KMS-11 (cell line): ENCODE measurements around the gene OR7E24.
"Not testable (repeated sequence)": the region's sequence is repeated elsewhere in the genome, so short reads cannot be mapped to it uniquely, and the experiment has no call there.

Experiments used
- H2AFZ ChIP-seq: fragments of 200-600 bp; sonication (generic); 2 replicates; pipeline ENCODE4 v1.6.1; 2016; ENCODE audit warnings: antibody characterized with exemption, mixed run types, low read depth
- H3K27ac ChIP-seq: fragments of 200-600 bp; sonication (generic); 2 replicates; pipeline ENCODE4 v1.6.1; 2016; ENCODE audit warnings: mild to moderate bottlenecking, mixed run types
- H3K27me3 ChIP-seq: fragments of 200-600 bp; sonication (generic); 2 replicates; pipeline ENCODE4 v1.6.1; 2017; ENCODE audit warnings: mild to moderate bottlenecking, low read depth, mixed run types, moderate library complexity; ENCODE audit not compliant: insufficient read depth
- H3K36me3 ChIP-seq: fragments of 200-600 bp; sonication (generic); 2 replicates; pipeline ENCODE4 v1.6.1; 2017; ENCODE audit warnings: mild to moderate bottlenecking, mixed run types; ENCODE audit not compliant: insufficient read depth
- H3K4me1 ChIP-seq: fragments of 200-600 bp; sonication (generic); 2 replicates; pipeline ENCODE4 v1.6.1; 2016; ENCODE audit warnings: mild to moderate bottlenecking, low read depth, mixed run types; ENCODE audit not compliant: poor library complexity, severe bottlenecking
- H3K4me2 ChIP-seq: fragments of 200-600 bp; sonication (generic); 2 replicates; pipeline ENCODE4 v1.7.0; 2016; ENCODE audit warnings: mild to moderate bottlenecking, mixed run types
- H3K4me3 ChIP-seq: fragments of 200-600 bp; sonication (generic); IDR thresholded peaks from 2 replicates; pipeline ENCODE4 v1.6.1; 2017; ENCODE audit warnings: low read depth, low read length, mixed read lengths; ENCODE audit not compliant: insufficient read depth
- H3K79me2 ChIP-seq: fragments of 200-600 bp; sonication (generic); 2 replicates; pipeline ENCODE4 v1.6.1; 2016; ENCODE audit warnings: low read depth, mixed run types; ENCODE audit not compliant: insufficient read depth
- H3K9ac ChIP-seq: fragments of 200-600 bp; sonication (generic); 2 replicates; pipeline ENCODE4 v1.6.1; 2016; ENCODE audit warnings: mild to moderate bottlenecking, mixed run types
- H4K20me1 ChIP-seq: fragments of 200-600 bp; sonication (generic); 2 replicates; pipeline ENCODE4 v1.6.1; 2016; ENCODE audit warnings: mild to moderate bottlenecking, mixed run types; ENCODE audit not compliant: insufficient read depth
- TF ChIP-seq, protein P1 (sequence below): fragments of 200-600 bp; sonication (generic); conservative IDR thresholded peaks from 2 replicates; pipeline ENCODE4 v1.6.1; 2017; ENCODE audit warnings: low read depth, mild to moderate bottlenecking, antibody characterized with exemption, low read length, moderate library complexity, mixed read lengths

OR7E24 gene

DNA sequence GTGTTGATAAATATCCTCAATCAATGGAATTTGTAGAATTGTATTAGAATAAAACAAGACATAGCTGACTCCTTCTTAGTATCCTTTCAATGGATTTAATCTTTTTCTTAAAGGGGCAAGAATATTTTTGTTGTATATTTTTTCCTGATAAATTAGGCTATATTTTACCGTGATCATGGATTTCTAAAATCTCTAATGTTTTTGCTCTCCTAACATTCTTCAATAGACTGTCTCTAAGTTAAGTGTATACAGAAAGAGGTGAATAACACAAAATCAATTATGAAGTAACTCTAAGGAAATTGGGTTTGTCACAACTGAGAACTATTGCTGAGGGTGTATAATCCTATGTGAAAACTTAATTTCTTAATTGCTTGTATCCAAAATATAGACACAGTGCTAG lies at the start of gene OR7E24:
OR7E24 (plus strand) TSS at position 301 of the 400 bp plus-strand sequence. CDS start 114 bp downstream, outside the sequence.
- Histone ChIP-seq H3K79me2 (no peaks in the 10 kb centered on the region), H3K36me3 (no peaks in the 10 kb centered on the region), H3K27ac (no peak within 1 kb of the TSS), H3K4me2 (no peak within 1 kb of the TSS), H4K20me1 (no peaks in the 10 kb centered on the region), H2AFZ (no peak within 1 kb of the TSS), H3K9ac (no peak within 1 kb of the TSS), H3K4me3 (no peak within 1 kb of the TSS), H3K4me1 (no peaks in the 10 kb centered on the region), H3K27me3 (no peaks in the 10 kb centered on the region)
- TF ChIP-seq, protein P1, sequence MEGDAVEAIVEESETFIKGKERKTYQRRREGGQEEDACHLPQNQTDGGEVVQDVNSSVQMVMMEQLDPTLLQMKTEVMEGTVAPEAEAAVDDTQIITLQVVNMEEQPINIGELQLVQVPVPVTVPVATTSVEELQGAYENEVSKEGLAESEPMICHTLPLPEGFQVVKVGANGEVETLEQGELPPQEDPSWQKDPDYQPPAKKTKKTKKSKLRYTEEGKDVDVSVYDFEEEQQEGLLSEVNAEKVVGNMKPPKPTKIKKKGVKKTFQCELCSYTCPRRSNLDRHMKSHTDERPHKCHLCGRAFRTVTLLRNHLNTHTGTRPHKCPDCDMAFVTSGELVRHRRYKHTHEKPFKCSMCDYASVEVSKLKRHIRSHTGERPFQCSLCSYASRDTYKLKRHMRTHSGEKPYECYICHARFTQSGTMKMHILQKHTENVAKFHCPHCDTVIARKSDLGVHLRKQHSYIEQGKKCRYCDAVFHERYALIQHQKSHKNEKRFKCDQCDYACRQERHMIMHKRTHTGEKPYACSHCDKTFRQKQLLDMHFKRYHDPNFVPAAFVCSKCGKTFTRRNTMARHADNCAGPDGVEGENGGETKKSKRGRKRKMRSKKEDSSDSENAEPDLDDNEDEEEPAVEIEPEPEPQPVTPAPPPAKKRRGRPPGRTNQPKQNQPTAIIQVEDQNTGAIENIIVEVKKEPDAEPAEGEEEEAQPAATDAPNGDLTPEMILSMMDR, result no peak

DNA sequence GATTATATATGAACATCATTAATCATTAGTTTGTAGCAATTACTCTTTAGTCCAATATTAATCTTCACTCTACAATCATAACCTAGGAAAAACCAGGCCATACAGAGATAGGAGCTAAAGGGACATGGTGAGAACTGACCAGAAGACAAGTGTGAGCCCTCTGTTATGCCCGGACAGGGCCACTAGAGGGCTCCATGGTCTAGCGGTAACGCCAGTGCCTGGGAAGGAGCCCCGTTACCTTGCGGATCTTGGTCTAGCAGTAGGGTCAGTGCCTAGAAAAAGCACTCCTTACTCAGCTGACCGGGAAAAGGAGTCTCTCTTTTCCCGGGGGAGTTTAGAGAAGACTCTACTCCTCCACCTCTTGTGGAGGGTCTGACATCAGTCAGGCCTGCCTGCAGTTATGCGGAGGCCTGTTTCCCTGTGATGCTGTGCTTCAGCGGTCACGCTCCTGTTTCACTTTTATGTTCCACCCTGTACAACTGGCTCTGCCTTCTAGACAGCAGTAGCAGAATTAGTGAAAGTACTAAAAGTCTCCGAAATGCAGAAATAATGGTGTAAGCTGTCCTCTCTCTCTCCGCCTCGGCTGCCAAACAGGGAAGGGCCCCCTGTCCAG lies 45.1 kb upstream of the OR7E24 start:
- Histone ChIP-seq H4K20me1 (no peaks in the 10 kb centered on the region), H3K4me3 (no peak overlapping the region), H2AFZ (no peak overlapping the region; the same call in 1 of the 2 replicates), H3K9ac (no peak overlapping the region), H3K4me1 (no peaks in the 10 kb centered on the region), H3K4me2 (no peak overlapping the region), H3K36me3 (no peaks in the 10 kb centered on the region; the same call in 1 of the 2 replicates), H3K27me3 (no peaks in the 10 kb centered on the region), H3K27ac (no peak overlapping the region), H3K79me2 (no peaks in the 10 kb centered on the region)
- TF ChIP-seq, protein P1, result peak; percentile 75

DNA sequence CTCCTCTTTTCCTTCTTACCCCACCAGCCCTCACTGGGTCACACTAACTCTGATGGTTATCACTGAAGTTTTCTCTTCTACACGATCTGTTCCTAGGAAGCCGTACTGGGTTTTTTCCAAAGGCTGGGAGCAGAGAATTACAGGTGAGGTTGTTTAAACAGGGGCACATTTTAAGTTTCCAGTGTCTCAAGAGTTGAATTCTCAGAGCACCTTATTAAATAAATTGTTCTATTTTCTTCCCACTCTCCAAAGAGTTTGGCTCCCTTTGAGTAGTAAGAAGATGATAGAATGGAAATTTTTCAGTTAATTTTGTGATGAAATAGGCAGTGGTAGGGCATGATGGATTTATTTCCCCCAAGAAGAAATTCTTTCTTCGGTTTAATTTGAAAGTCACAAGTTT lies 31.2 kb upstream of the OR7E24 start, which contains the start of gene OR7D4:
OR7D4 (minus strand) TSS at position 101 of the 400 bp plus-strand sequence. CDS start 4,752 bp downstream, outside the sequence.
- Histone ChIP-seq H3K4me2 (no peak within 1 kb of the TSS), H4K20me1 (no peaks in the 10 kb centered on the region), H3K27ac (no peak within 1 kb of the TSS), H3K27me3 (no peaks in the 10 kb centered on the region), H3K4me3 (no peak within 1 kb of the TSS), H3K36me3 (no peaks in the 10 kb centered on the region), H3K79me2 (no peaks in the 10 kb centered on the region), H3K9ac (no peak within 1 kb of the TSS), H2AFZ (no peak within 1 kb of the TSS), H3K4me1 (no peaks in the 10 kb centered on the region)
- TF ChIP-seq, protein P1, result no peak

DNA sequence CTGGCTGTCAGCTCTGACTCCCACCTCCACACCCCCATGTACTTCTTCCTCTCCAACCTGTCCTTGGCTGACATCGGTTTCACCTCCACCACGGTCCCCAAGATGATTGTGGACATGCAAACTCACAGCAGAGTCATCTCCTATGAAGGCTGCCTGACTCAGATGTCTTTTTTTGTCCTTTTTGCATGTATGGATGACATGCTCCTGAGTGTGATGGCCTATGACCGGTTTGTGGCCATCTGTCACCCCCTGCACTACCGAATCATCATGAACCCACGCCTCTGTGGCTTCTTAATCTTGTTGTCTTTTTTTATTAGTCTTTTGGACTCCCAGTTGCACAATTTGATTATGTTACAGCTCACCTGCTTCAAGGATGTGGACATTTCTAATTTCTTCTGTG lies 506 bp downstream of the OR7E24 start:
- no peaks in the 10 kb centered on the region for H3K27me3 ChIP-seq
- TF ChIP-seq, protein P1, result no peak

DNA sequence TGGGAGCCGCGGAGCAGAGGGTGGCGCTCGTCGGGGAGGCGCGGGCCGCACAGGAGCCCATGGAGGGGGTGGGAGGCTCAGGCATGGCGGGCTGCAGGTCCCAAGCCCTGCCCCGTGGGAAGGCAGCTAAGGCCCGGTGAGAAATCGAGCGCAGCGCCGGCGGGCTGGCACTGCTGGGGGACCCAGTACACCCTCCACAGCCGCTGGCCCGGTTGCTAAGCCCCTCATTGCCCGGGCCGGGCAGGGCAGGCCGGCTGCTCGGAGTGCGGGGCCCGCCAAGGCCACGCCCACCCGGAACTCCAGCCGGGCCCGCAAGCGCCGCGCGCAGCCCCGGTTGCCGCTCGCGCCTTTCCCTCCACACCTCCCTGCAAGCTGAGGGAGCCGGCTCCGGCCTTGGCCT lies 32.8 kb downstream of the OR7E24 start:
- H2AFZ ChIP-seq, H3K4me1 ChIP-seq, H3K4me2 ChIP-seq, H3K9ac ChIP-seq, H3K27ac ChIP-seq, H3K27me3 ChIP-seq, H3K36me3 ChIP-seq, H3K79me2 ChIP-seq, H3K4me3 ChIP-seq, H4K20me1 ChIP-seq: not testable (repeated sequence)

More for the DNA sequence above, 506 bp downstream of the OR7E24 start:
- no peaks in the 10 kb centered on the region for H4K20me1 ChIP-seq
- H3K27ac ChIP-seq, result no peak overlapping the region
- no peaks in the 10 kb centered on the region for H3K36me3 ChIP-seq
- no peaks in the 10 kb centered on the region for H3K79me2 ChIP-seq
- no peak overlapping the region for H3K9ac ChIP-seq
- H2AFZ ChIP-seq, result no peak overlapping the region
- H3K4me2 ChIP-seq, result no peak overlapping the region
- H3K4me1 ChIP-seq, result no peaks in the 10 kb centered on the region
- H3K4me3 ChIP-seq, result no peak overlapping the region
